Neural cell (in vitro differentiated cells): ENCODE data around the gene BRD9. TPM values are rescaled to one million over a fixed set of nuclear protein-coding genes. Genes with fewer than 3 reads are reported as not detected.

Experiments used
- H2AFZ ChIP-seq: fragments of 200-600, 300-800 bp; sonication (generic), shearing (Covaris generic); 2 replicates; pipeline ENCODE4 v1.6.0; 2014; ENCODE audit warnings: low read depth, mild to moderate bottlenecking, antibody characterized with exemption, low read length, moderate library complexity
- H3F3A ChIP-seq: fragments of 200-600 bp; shearing (Covaris generic); 2 replicates; pipeline ENCODE4 v1.6.1; 2016; ENCODE audit warnings: mild to moderate bottlenecking, moderate library complexity, mixed read lengths, antibody characterized with exemption, low read length; ENCODE audit not compliant: insufficient read depth, poor library complexity, severe bottlenecking
- H3K27ac ChIP-seq: fragments of 200-600, 300-800 bp; sonication (generic), shearing (Covaris generic); 2 replicates; pipeline ENCODE4 v1.5.1; 2014; ENCODE audit warnings: mild to moderate bottlenecking, low read length, moderate library complexity
- H3K27me3 ChIP-seq: fragments of 300-800, 200-600 bp; sonication (generic), shearing (Covaris generic); 2 replicates; pipeline ENCODE4 v1.6.0; 2014; ENCODE audit warnings: mild to moderate bottlenecking, low read depth, low read length, moderate library complexity; ENCODE audit not compliant: insufficient read depth
- H3K36me3 ChIP-seq: fragments of 300-800, 200-600 bp; sonication (generic), shearing (Covaris generic); 2 replicates; pipeline ENCODE4 v1.5.1; 2014; ENCODE audit warnings: mild to moderate bottlenecking, antibody characterized with exemption, low read length, moderate library complexity; ENCODE audit not compliant: insufficient read depth
- H3K4me2 ChIP-seq: fragments of 300-800, 200-600 bp; sonication (generic), shearing (Covaris generic); 2 replicates; pipeline ENCODE4 v1.6.0; 2014; ENCODE audit warnings: mild to moderate bottlenecking, low read length
- H3K4me3 ChIP-seq: fragments of 300-800, 200-600 bp; sonication (generic), shearing (Covaris generic); 2 replicates; pipeline ENCODE4 v1.5.1; 2014; ENCODE audit warnings: mild to moderate bottlenecking, low read length, moderate library complexity
- H3K79me2 ChIP-seq: fragments of 200-600 bp; shearing (Covaris generic); replicated peaks from 2 replicates; pipeline ENCODE4 v1.6.0; 2014; ENCODE audit warnings: mild to moderate bottlenecking, low read length, moderate library complexity; ENCODE audit not compliant: insufficient read depth
- H3K9ac ChIP-seq: fragments of 300-800, 200-600 bp; sonication (generic), shearing (Covaris generic); 2 replicates; pipeline ENCODE4 v1.6.1; 2016; ENCODE audit warnings: mild to moderate bottlenecking, low read length, mixed read lengths
- H3K9me2 ChIP-seq: fragments of 200-600 bp; shearing (Covaris generic); 2 replicates; pipeline ENCODE4 v1.6.1; 2016; ENCODE audit warnings: mild to moderate bottlenecking, low read length, mixed read lengths; ENCODE audit not compliant: insufficient read depth
- H3K9me3 ChIP-seq: fragments of 200-600, 300-800 bp; sonication (generic), shearing (Covaris generic); 2 replicates; pipeline ENCODE4 v1.6.1; 2016; ENCODE audit warnings: mild to moderate bottlenecking, mixed run types, low read length, moderate library complexity, mixed read lengths
- H4K20me1 ChIP-seq: fragments of 200-600 bp; shearing (Covaris generic); 2 replicates; pipeline ENCODE4 v1.6.1; 2016; ENCODE audit warnings: mild to moderate bottlenecking, mixed run types; ENCODE audit not compliant: insufficient read depth
- CTCF ChIP-seq: fragments of 450-650 bp; IDR thresholded peaks from 2 replicates; pipeline ENCODE4 v1.5.1; 2014; ENCODE audit warnings: antibody characterized with exemption, mild to moderate bottlenecking, moderate library complexity; ENCODE audit not compliant: poor library complexity, severe bottlenecking
- EZH2 ChIP-seq: fragments of 200-600, 300-800 bp; shearing (Covaris generic), sonication (generic); IDR thresholded peaks from 2 replicates; pipeline ENCODE4 v1.6.1; 2014; ENCODE audit warnings: antibody characterized with exemption, low read length, borderline replicate concordance, mild to moderate bottlenecking; ENCODE audit not compliant: insufficient read depth, poor library complexity, severe bottlenecking
- POLR2AphosphoS5 ChIP-seq: IDR thresholded peaks from 2 replicates; pipeline ENCODE4 v1.6.1; 2012
- RAD21 ChIP-seq: fragments of 450-650 bp; conservative IDR thresholded peaks from 2 replicates; pipeline ENCODE4 v1.6.1; 2014; ENCODE audit warnings: antibody characterized with exemption, mild to moderate bottlenecking, moderate library complexity
- SMC3 ChIP-seq: fragments of 450-650 bp; conservative IDR thresholded peaks from 2 replicates; pipeline ENCODE4 v1.6.1; 2014; ENCODE audit warnings: antibody characterized with exemption, mild to moderate bottlenecking, moderate library complexity; ENCODE audit not compliant: poor library complexity
- polyA plus RNA-seq: library from polyadenylated mRNA; depleted of rRNA; stranded (reverse); fragments of >200 nt; gene quantifications from 2 replicates; pipeline ENCODE4 v1.2.3, GENCODE V29; 2014
- TF ChIP-seq, protein P1 (sequence below): IDR thresholded peaks from 2 replicates; pipeline ENCODE4 v1.6.1; 2012; ENCODE audit warnings: borderline replicate concordance

BRD9 gene
- polyA plus RNA-seq, 1 donor from 2014 or later = 50.4 TPM

- H2AFZ ChIP-seq = no peak overlapping the region
- H3K9me2 ChIP-seq = no peaks in the 10 kb centered on the region
- H3K9ac ChIP-seq = no peak overlapping the region
- H4K20me1 ChIP-seq = no peaks in the 10 kb centered on the region
- H3F3A ChIP-seq = no peaks in the 10 kb centered on the region
- TF ChIP-seq CTCF (no peak), POLR2AphosphoS5 (no peak), SMC3 (no peak), EZH2 (no peak)
- TF ChIP-seq, protein P1, sequence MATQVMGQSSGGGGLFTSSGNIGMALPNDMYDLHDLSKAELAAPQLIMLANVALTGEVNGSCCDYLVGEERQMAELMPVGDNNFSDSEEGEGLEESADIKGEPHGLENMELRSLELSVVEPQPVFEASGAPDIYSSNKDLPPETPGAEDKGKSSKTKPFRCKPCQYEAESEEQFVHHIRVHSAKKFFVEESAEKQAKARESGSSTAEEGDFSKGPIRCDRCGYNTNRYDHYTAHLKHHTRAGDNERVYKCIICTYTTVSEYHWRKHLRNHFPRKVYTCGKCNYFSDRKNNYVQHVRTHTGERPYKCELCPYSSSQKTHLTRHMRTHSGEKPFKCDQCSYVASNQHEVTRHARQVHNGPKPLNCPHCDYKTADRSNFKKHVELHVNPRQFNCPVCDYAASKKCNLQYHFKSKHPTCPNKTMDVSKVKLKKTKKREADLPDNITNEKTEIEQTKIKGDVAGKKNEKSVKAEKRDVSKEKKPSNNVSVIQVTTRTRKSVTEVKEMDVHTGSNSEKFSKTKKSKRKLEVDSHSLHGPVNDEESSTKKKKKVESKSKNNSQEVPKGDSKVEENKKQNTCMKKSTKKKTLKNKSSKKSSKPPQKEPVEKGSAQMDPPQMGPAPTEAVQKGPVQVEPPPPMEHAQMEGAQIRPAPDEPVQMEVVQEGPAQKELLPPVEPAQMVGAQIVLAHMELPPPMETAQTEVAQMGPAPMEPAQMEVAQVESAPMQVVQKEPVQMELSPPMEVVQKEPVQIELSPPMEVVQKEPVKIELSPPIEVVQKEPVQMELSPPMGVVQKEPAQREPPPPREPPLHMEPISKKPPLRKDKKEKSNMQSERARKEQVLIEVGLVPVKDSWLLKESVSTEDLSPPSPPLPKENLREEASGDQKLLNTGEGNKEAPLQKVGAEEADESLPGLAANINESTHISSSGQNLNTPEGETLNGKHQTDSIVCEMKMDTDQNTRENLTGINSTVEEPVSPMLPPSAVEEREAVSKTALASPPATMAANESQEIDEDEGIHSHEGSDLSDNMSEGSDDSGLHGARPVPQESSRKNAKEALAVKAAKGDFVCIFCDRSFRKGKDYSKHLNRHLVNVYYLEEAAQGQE = no peak
- no peak overlapping the region for H3K27ac ChIP-seq
- no peaks in the 10 kb centered on the region for H3K9me3 ChIP-seq
- no peak overlapping the region for H3K4me3 ChIP-seq
- H3K27me3 ChIP-seq = no peaks in the 10 kb centered on the region
- H3K4me2 ChIP-seq = no peak overlapping the region
- no peaks in the 10 kb centered on the region for H3K36me3 ChIP-seq
- no peaks in the 10 kb centered on the region for H3K79me2 ChIP-seq
Observed at GRCh38 chr5:939368-939767, 46.8 kb upstream of the BRD9 start.

GRCh38 chr5:937151-937924 lies 44.7 kb upstream of the BRD9 start:
- no peak for TF ChIP-seq RAD21
- TF ChIP-seq CTCF = no peak
- no peaks in the 10 kb centered on the region for H3K36me3 ChIP-seq
- H3K9me3 ChIP-seq = no peaks in the 10 kb centered on the region
- H3K79me2 ChIP-seq = no peaks in the 10 kb centered on the region
- no peak overlapping the region for H3K9ac ChIP-seq
- no peaks in the 10 kb centered on the region for H3K27me3 ChIP-seq
- H3K4me3 ChIP-seq = no peak overlapping the region
- no peak overlapping the region for H2AFZ ChIP-seq
- no peaks in the 10 kb centered on the region for H4K20me1 ChIP-seq
- H3K27ac ChIP-seq = no peak overlapping the region
- H3K4me2 ChIP-seq = no peak overlapping the region
- H3K9me2 ChIP-seq = no peaks in the 10 kb centered on the region
- no peaks in the 10 kb centered on the region for H3F3A ChIP-seq
